H9 (cell line): ENCODE measurements around the gene GLYATL1. TPM values are rescaled to one million over a fixed set of nuclear protein-coding genes. Genes with fewer than 3 reads are reported as not detected.
"Not testable (repeated sequence)": the region's sequence is repeated elsewhere in the genome, so short reads cannot be mapped to it uniquely, and the experiment has no call there.

ENCODE experiments used
- DNase-seq: peaks from one replicate; pipeline ENCODE4 v3.0.0-alpha.2; 2017
- H2AFZ ChIP-seq: one replicate; pipeline ENCODE4 v1.6.1; 2013; ENCODE audit warnings: mild to moderate bottlenecking, low read length, control low read depth, moderate library complexity
- H2AK5ac ChIP-seq: 2 replicates; pipeline ENCODE4 v1.6.1; 2013; ENCODE audit warnings: low read length, control low read depth, mixed read lengths; ENCODE audit not compliant: insufficient read length
- H2BK120ac ChIP-seq: one replicate; pipeline ENCODE4 v1.6.1; 2013; ENCODE audit warnings: low read depth, mild to moderate bottlenecking, low read length, control low read depth, inconsistent platforms; ENCODE audit not compliant: poor library complexity, severe bottlenecking
- H2BK12ac ChIP-seq: 2 replicates; pipeline ENCODE4 v1.6.1; 2013; ENCODE audit warnings: low read length, control low read depth, mixed read lengths, low read depth; ENCODE audit not compliant: insufficient read length
- H2BK15ac ChIP-seq: 2 replicates; pipeline ENCODE4 v1.6.1; 2013; ENCODE audit warnings: low read depth, low read length, control low read depth
- H2BK20ac ChIP-seq: one replicate; pipeline ENCODE4 v1.6.1; 2013; ENCODE audit warnings: low read depth, mild to moderate bottlenecking, low read length, control low read depth, inconsistent platforms; ENCODE audit not compliant: poor library complexity, severe bottlenecking
- H2BK5ac ChIP-seq: 2 replicates; pipeline ENCODE4 v1.6.1; 2013; ENCODE audit warnings: low read length, control low read depth, mixed read lengths; ENCODE audit not compliant: insufficient read length
- H3K14ac ChIP-seq: 2 replicates; pipeline ENCODE4 v1.6.1; 2013; ENCODE audit warnings: low read length, control low read depth; ENCODE audit not compliant: insufficient read depth
- H3K18ac ChIP-seq: 2 replicates; pipeline ENCODE4 v1.6.1; 2013; ENCODE audit warnings: low read depth, mild to moderate bottlenecking, mixed read lengths, low read length, control low read depth; ENCODE audit not compliant: insufficient read length
- H3K23ac ChIP-seq: 2 replicates; pipeline ENCODE4 v1.6.1; 2013; ENCODE audit warnings: low read length, control low read depth, mixed read lengths, low read depth; ENCODE audit not compliant: insufficient read length
- H3K23me2 ChIP-seq: 2 replicates; pipeline ENCODE4 v1.6.1; 2013; ENCODE audit warnings: low read depth, mild to moderate bottlenecking, mixed read lengths, low read length, control low read depth; ENCODE audit not compliant: insufficient read length, poor library complexity, severe bottlenecking
- H3K27ac ChIP-seq: 2 replicates; pipeline ENCODE4 v1.5.1; 2013; ENCODE audit warnings: low read length, control low read depth, mixed read lengths, low read depth; ENCODE audit not compliant: insufficient read length
- H3K27me3 ChIP-seq: 2 replicates; pipeline ENCODE4 v1.6.1; 2013; ENCODE audit warnings: low read length, control low read depth, inconsistent platforms; ENCODE audit not compliant: insufficient read depth
- H3K4ac ChIP-seq: 2 replicates; pipeline ENCODE4 v1.6.1; 2013; ENCODE audit warnings: low read depth, mild to moderate bottlenecking, control low read depth, inconsistent platforms, low read length, moderate library complexity
- H3K4me1 ChIP-seq: 2 replicates; pipeline ENCODE4 v1.6.1; 2013; ENCODE audit warnings: low read length, control low read depth, inconsistent platforms; ENCODE audit not compliant: insufficient read depth
- H3K4me2 ChIP-seq: 2 replicates; pipeline ENCODE4 v1.6.1; 2013; ENCODE audit warnings: low read length, control low read depth, mixed read lengths; ENCODE audit not compliant: insufficient read length, insufficient read depth
- H3K56ac ChIP-seq: 2 replicates; pipeline ENCODE4 v1.6.1; 2013; ENCODE audit warnings: low read depth, mild to moderate bottlenecking, mixed read lengths, low read length, control low read depth; ENCODE audit not compliant: insufficient read length
- H3K79me1 ChIP-seq: 2 replicates; pipeline ENCODE4 v1.6.1; 2013; ENCODE audit warnings: low read depth, mild to moderate bottlenecking, moderate library complexity, low read length, control low read depth, inconsistent platforms; ENCODE audit not compliant: insufficient read depth, poor library complexity, severe bottlenecking
- H3K79me2 ChIP-seq: 2 replicates; pipeline ENCODE4 v1.6.1; 2013; ENCODE audit warnings: low read length, control low read depth, inconsistent platforms; ENCODE audit not compliant: insufficient read depth
- H3K9ac ChIP-seq: 2 replicates; pipeline ENCODE4 v1.6.1; 2013; ENCODE audit warnings: low read length, control low read depth, mixed read lengths; ENCODE audit not compliant: insufficient read length; ENCODE audit errors: extremely low read depth
- H3K9me3 ChIP-seq: one replicate; pipeline ENCODE4 v1.6.1; 2013; ENCODE audit warnings: low read depth, low read length, inconsistent platforms; ENCODE audit not compliant: control insufficient read depth
- H3T11ph ChIP-seq: one replicate; pipeline ENCODE4 v1.6.1; 2013; ENCODE audit warnings: mild to moderate bottlenecking, low read length, control low read depth, inconsistent platforms
- H4K20me1 ChIP-seq: one replicate; pipeline ENCODE4 v1.6.1; 2013; ENCODE audit not compliant: control insufficient read depth, insufficient read length, insufficient read depth
- H4K5ac ChIP-seq: 2 replicates; pipeline ENCODE4 v1.6.1; 2013; ENCODE audit warnings: low read depth, mild to moderate bottlenecking, mixed read lengths, low read length, control low read depth; ENCODE audit not compliant: insufficient read length
- H4K8ac ChIP-seq: replicated peaks from 2 replicates; pipeline ENCODE4 v1.6.1; 2013; ENCODE audit warnings: low read length, control low read depth, mixed read lengths, low read depth; ENCODE audit not compliant: insufficient read length
- H4K91ac ChIP-seq: 2 replicates; pipeline ENCODE4 v1.6.1; 2013; ENCODE audit warnings: low read depth, mild to moderate bottlenecking, moderate library complexity, mixed read lengths, low read length, control low read depth; ENCODE audit not compliant: insufficient read length
- H3K27ac Mint-ChIP-seq, 3 experiments: 2 replicates in 2 of 3; 3 replicates in 1 of 3; pipeline ENCODE4 v1.8.0; 2020 to 2021; ENCODE audit warnings: mixed read lengths in 3 of 3, mild to moderate bottlenecking in 1 of 3, moderate library complexity in 1 of 3
- H3K27me3 Mint-ChIP-seq: 2 replicates; pipeline ENCODE4 v1.8.0; 2021; ENCODE audit warnings: low read depth, mild to moderate bottlenecking, moderate library complexity, mixed read lengths
- H3K36me3 Mint-ChIP-seq, 3 experiments: 2 replicates in 2 of 3; 3 replicates in 1 of 3; pipeline ENCODE4 v1.8.0; 2020 to 2021; ENCODE audit warnings: low read depth in 3 of 3, mixed read lengths in 3 of 3; ENCODE audit not compliant: insufficient read depth in 1 of 3
- H3K4me1 Mint-ChIP-seq, 2 experiments: 2 replicates each; pipeline ENCODE4 v1.8.0; 2020; ENCODE audit warnings: mixed read lengths in 2 of 2
- H3K4me3 Mint-ChIP-seq, 2 experiments: 2 replicates in 1 of 2; 3 replicates in 1 of 2; pipeline ENCODE4 v1.8.0; 2020 to 2021; ENCODE audit warnings: mild to moderate bottlenecking in 2 of 2, mixed read lengths in 2 of 2, moderate library complexity in 1 of 2
- H3K9me3 Mint-ChIP-seq, 2 experiments: 2 replicates in 1 of 2; 3 replicates in 1 of 2; pipeline ENCODE4 v1.8.0; 2020; ENCODE audit warnings: mild to moderate bottlenecking in 2 of 2, mixed read lengths in 2 of 2, moderate library complexity in 1 of 2
- WGBS: extraction: QIAGEN DNeasy Blood & Tissue Kit; methylation state at CpG from one replicate; pipeline ENCODE4 v1.1.7; 2013; ENCODE audit warnings: missing lambda C conversion rate, low lambda C conversion rate, mixed read lengths; ENCODE audit not compliant: insufficient read length; ENCODE audit errors: extremely low coverage; 5-methylcytosine and 5-hydroxymethylcytosine counted together
- total RNA-seq: library from RNA; stranded (reverse); gene quantifications from 2 replicates; pipeline ENCODE4 v1.2.1, GENCODE V29; 2021
- TF ChIP-seq, protein P1 (sequence below): fragments of 200-600 bp; sonication (generic); conservative IDR thresholded peaks from 3 replicates; pipeline ENCODE4 v1.8.0; 2021; ENCODE audit warnings: antibody characterized with exemption, mild to moderate bottlenecking

GLYATL1 gene
- total RNA-seq, 1 experiment from 2014 or later: 2.8 TPM

DNA sequence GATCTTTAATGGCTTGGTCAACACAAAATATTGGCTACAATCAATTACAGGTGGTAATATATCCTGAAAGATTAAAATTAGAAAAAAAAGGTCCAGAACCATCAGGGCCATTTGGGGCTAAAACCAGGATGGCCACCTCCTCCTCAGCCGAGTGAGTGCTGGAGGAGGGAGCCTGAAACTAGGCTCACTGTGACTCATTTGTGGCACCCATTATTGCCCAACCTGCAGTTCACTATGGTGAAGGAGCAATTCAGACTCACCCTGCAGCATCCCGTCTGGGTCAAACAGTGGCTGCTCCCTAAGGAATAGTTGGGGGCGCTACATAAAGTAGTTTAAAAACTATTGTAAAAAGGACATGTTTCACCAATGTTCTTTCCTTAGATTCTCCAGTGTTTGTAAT, 60.7 kb downstream of the GLYATL1 start:
- H4K5ac ChIP-seq: no peak overlapping the region
- no peak overlapping the region for H4K8ac ChIP-seq
- no peaks in the 10 kb centered on the region for H3K27me3 ChIP-seq
- Mint-ChIP-seq H3K4me3 (no peak overlapping the region), H3K4me1 (no peaks in the 10 kb centered on the region), H3K36me3 (no peaks in the 10 kb centered on the region), H3K27ac (no peak overlapping the region), H3K9me3 (no peaks in the 10 kb centered on the region), H3K27me3 (no peaks in the 10 kb centered on the region; the same call in 1 of the 2 replicates)
- H4K20me1 ChIP-seq: no peaks in the 10 kb centered on the region
- DNase-seq: no peak
- H3K23me2 ChIP-seq: no peaks in the 10 kb centered on the region
- H2AFZ ChIP-seq: no peak overlapping the region
- no peak overlapping the region for H3K14ac ChIP-seq
- no peak overlapping the region for H3T11ph ChIP-seq
- TF ChIP-seq, protein P1, sequence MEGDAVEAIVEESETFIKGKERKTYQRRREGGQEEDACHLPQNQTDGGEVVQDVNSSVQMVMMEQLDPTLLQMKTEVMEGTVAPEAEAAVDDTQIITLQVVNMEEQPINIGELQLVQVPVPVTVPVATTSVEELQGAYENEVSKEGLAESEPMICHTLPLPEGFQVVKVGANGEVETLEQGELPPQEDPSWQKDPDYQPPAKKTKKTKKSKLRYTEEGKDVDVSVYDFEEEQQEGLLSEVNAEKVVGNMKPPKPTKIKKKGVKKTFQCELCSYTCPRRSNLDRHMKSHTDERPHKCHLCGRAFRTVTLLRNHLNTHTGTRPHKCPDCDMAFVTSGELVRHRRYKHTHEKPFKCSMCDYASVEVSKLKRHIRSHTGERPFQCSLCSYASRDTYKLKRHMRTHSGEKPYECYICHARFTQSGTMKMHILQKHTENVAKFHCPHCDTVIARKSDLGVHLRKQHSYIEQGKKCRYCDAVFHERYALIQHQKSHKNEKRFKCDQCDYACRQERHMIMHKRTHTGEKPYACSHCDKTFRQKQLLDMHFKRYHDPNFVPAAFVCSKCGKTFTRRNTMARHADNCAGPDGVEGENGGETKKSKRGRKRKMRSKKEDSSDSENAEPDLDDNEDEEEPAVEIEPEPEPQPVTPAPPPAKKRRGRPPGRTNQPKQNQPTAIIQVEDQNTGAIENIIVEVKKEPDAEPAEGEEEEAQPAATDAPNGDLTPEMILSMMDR: no peak
- H3K56ac ChIP-seq: no peak overlapping the region
- no peaks in the 10 kb centered on the region for H3K79me1 ChIP-seq
- no peak overlapping the region for H2BK5ac ChIP-seq
- H3K4me1 ChIP-seq: no peaks in the 10 kb centered on the region
- H2BK15ac ChIP-seq: no peak overlapping the region
- no peaks in the 10 kb centered on the region for H3K79me2 ChIP-seq
- no peak overlapping the region for H3K4ac ChIP-seq
- no peak overlapping the region for H3K4me2 ChIP-seq
- no peak overlapping the region for H4K91ac ChIP-seq
- H3K23ac ChIP-seq: no peak overlapping the region
- H3K27ac ChIP-seq: no peak overlapping the region
- H3K9ac ChIP-seq: no peak overlapping the region
- no peak overlapping the region for H2BK12ac ChIP-seq
- WGBS: no CpG with 5 or more reads among the region's 3 CpGs
- H3K9me3 ChIP-seq: no peaks in the 10 kb centered on the region
- H2BK120ac ChIP-seq: no peak overlapping the region
- no peak overlapping the region for H3K18ac ChIP-seq
- H2BK20ac ChIP-seq: no peak overlapping the region
- H2AK5ac ChIP-seq: no peak overlapping the region

DNA sequence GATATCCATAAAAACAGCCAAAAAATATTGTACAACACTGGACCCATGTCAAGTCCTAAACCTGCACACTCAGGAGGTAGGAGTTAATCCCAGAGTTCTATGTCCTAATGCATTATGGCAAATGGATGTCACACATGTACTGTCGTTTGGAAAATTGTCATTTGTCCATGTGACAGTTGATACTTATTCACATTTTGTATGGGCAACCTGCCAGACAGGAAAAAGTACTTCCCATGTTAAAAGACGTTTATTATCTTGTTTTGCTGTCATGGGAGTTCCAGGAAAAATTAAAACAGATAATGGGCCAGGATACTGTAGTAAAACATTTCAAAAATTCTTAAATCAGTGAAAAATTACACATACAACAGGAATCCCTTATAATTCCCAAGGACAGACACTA, 62.7 kb downstream of the GLYATL1 start:
- H3T11ph ChIP-seq, H3K27ac Mint-ChIP-seq, H4K8ac ChIP-seq, H3K14ac ChIP-seq, H3K4me1 ChIP-seq, H3K23me2 ChIP-seq, H3K4me2 ChIP-seq, H3K56ac ChIP-seq, H2BK15ac ChIP-seq, H3K27me3 ChIP-seq, H3K18ac ChIP-seq, H3K23ac ChIP-seq, H2AFZ ChIP-seq, H3K4me3 Mint-ChIP-seq, H3K9me3 ChIP-seq, H3K4ac ChIP-seq, H4K91ac ChIP-seq, H3K27me3 Mint-ChIP-seq, H2BK5ac ChIP-seq, H4K5ac ChIP-seq, H2BK120ac ChIP-seq, H3K36me3 Mint-ChIP-seq, H3K4me1 Mint-ChIP-seq, DNase-seq, H3K27ac ChIP-seq, H2BK12ac ChIP-seq, H3K9ac ChIP-seq, H4K20me1 ChIP-seq, H2BK20ac ChIP-seq, H2AK5ac ChIP-seq, H3K79me2 ChIP-seq, H3K79me1 ChIP-seq, H3K9me3 Mint-ChIP-seq: not testable (repeated sequence)
- no CpG with 5 or more reads among the region's 2 CpGs for WGBS
